Activated T-cell treated with anti-CD3 and anti-CD28 coated beads for 24 hours (primary cell): ENCODE results near the gene NELL2.

Source experiments
- DNase-seq: peaks from one replicate; pipeline ENCODE4 v3.0.0-alpha.2; 2020; ENCODE audit warnings: low read depth

Gene NELL2

GRCh38 chr12:44531320-44531971 lies 344.7 kb downstream of the NELL2 start:
- no peak for DNase-seq

- DNase-seq, result no peak
These were observed 349.4 kb downstream of the NELL2 start for GRCh38 chr12:44526655-44527182.

GRCh38 chr12:44525806-44526654 lies 350.1 kb downstream of the NELL2 start:
- DNase-seq, result no peak

GRCh38 chr12:44523828-44524227 lies 352.3 kb downstream of the NELL2 start:
- no peak for DNase-seq

GRCh38 chr12:44521702-44522101 lies 354.4 kb downstream of the NELL2 start:
- no peak for DNase-seq

- DNase-seq, result no peak
These were observed 356.2 kb downstream of the NELL2 start for GRCh38 chr12:44519931-44520330.

- DNase-seq, result no peak
These were observed 364.8 kb downstream of the NELL2 start for GRCh38 chr12:44511289-44511688.

GRCh38 chr12:44510510-44510909 lies 365.6 kb downstream of the NELL2 start:
- no peak for DNase-seq

GRCh38 chr12:44510076-44510475 lies 366.0 kb downstream of the NELL2 start:
- no peak for DNase-seq

- DNase-seq, result no peak
These were observed 366.6 kb downstream of the NELL2 start for GRCh38 chr12:44509471-44509870.

- no peak for DNase-seq
These were observed 368.7 kb downstream of the NELL2 start for GRCh38 chr12:44507461-44507860.

- DNase-seq, result no peak
These were observed 371.3 kb downstream of the NELL2 start for GRCh38 chr12:44504799-44505198.

- DNase-seq, result no peak
These were observed 372.8 kb downstream of the NELL2 start for GRCh38 chr12:44503329-44503728.

- no peak for DNase-seq
These were observed 373.4 kb downstream of the NELL2 start for GRCh38 chr12:44502681-44503080.

- DNase-seq, result no peak
These were observed 375.7 kb downstream of the NELL2 start for GRCh38 chr12:44500423-44500822.

GRCh38 chr12:44497044-44497443 lies 379.1 kb downstream of the NELL2 start:
- no peak for DNase-seq

- DNase-seq, result no peak
These were observed 385.9 kb downstream of the NELL2 start for GRCh38 chr12:44490181-44490580.

GRCh38 chr12:44488180-44488579 lies 387.9 kb downstream of the NELL2 start:
- DNase-seq, result no peak

GRCh38 chr12:44484862-44485261 lies 391.3 kb downstream of the NELL2 start:
- no peak for DNase-seq

- no peak for DNase-seq
These were observed 398.7 kb downstream of the NELL2 start for GRCh38 chr12:44477331-44477980.

- DNase-seq, result no peak
These were observed 399.4 kb downstream of the NELL2 start for GRCh38 chr12:44476683-44477082.

- DNase-seq, result no peak
These were observed 411.0 kb downstream of the NELL2 start for GRCh38 chr12:44465139-44465538.

- no peak for DNase-seq
These were observed 411.9 kb downstream of the NELL2 start for GRCh38 chr12:44464180-44464579.
